Coronary artery (tissue), 2 donors: Measurements from ENCODE around the gene FGGY.
A peak's percentile ranks its signal among the peaks of the same experiment; 100 is the strongest.

Experiments
- DNase-seq: peaks from one replicate; pipeline ENCODE4 v3.0.0-alpha.2; 2017; ENCODE audit warnings: low spot score
- H3K27ac ChIP-seq, 2 donors: fragments of 200-600 bp; sonication (generic); one replicate each; pipeline ENCODE4 v1.5.1; 2016 to 2019
- H3K4me3 ChIP-seq: fragments of 200-600 bp; sonication (generic); 2 replicates; pipeline ENCODE4 v1.5.1; 2016; ENCODE audit warnings: mild to moderate bottlenecking, moderate library complexity
- CTCF ChIP-seq: fragments of 200-600 bp; sonication (generic); IDR thresholded peaks from one replicate; pipeline ENCODE4 v1.5.1; 2019; ENCODE audit warnings: antibody characterized with exemption

The FGGY gene

DNA sequence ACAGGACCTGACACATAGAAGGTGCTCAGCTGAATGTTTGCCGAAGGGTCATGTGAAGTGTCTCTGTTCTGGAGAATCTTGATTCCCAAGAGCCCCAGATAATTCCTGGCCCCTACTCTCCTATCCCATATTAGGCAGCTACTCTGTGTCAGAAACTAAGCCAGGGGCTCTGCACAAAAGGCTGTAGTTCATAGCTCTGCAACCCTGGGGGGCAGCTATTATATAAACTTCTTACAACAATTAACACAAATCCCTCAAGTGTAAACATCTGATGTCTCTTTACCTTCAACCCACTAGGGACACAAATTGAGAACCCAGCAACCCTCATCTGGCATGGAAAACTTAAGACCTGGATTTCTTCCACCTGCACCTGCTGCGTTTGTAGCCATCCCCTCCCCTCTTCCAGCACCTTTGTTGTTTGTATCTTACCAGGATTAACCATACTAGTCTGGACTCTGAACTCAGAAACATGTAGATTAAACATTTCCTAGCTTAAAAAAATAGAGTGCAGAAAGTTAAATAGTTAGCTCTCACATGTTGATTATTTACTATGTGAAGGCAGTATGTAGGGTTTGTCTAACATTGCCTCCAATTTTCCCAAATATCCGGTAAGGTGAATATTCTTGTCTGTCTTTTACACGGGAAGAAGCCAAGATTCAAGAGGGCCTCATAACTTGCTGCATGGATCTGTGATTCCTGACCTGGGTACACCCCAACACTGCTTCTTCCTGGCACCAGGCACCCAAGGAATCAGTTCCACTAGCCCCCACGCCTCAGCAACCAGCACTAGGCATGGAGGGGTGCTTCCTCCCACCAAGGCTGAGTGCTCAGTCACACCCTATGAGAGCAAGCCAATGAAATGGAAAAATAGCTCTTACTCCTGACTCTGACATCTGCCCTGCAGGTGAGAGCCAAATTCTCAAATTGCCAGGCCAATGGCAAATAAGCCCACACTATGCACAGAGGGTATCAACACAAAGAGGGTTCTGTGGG is 297.2 kb downstream of the FGGY start:
- Histone ChIP-seq H3K4me3 (no peak overlapping the region), H3K27ac (no peak overlapping the region)
- no peak for TF ChIP-seq CTCF
- no peak for DNase-seq

- no peak for TF ChIP-seq CTCF
- no peak overlapping the region for H3K4me3 ChIP-seq
- DNase-seq: no peak
- no peak overlapping the region for H3K27ac ChIP-seq
Measured at GRCh38 chr1:59595774-59596173, 298.9 kb downstream of the FGGY start.

GRCh38 chr1:59596432-59596831 is 299.5 kb downstream of the FGGY start:
- H3K4me3 ChIP-seq: no peak overlapping the region
- TF ChIP-seq CTCF: no peak
- peak overlapping the region in 1 of 2 donors; percentile 17 for H3K27ac ChIP-seq
- no peak for DNase-seq

GRCh38 chr1:59596956-59597355 is 300.1 kb downstream of the FGGY start:
- Histone ChIP-seq H3K27ac (peak overlapping the region in 1 of 2 donors; percentile 17), H3K4me3 (no peak overlapping the region)
- no peak for DNase-seq
- TF ChIP-seq CTCF: no peak

DNA sequence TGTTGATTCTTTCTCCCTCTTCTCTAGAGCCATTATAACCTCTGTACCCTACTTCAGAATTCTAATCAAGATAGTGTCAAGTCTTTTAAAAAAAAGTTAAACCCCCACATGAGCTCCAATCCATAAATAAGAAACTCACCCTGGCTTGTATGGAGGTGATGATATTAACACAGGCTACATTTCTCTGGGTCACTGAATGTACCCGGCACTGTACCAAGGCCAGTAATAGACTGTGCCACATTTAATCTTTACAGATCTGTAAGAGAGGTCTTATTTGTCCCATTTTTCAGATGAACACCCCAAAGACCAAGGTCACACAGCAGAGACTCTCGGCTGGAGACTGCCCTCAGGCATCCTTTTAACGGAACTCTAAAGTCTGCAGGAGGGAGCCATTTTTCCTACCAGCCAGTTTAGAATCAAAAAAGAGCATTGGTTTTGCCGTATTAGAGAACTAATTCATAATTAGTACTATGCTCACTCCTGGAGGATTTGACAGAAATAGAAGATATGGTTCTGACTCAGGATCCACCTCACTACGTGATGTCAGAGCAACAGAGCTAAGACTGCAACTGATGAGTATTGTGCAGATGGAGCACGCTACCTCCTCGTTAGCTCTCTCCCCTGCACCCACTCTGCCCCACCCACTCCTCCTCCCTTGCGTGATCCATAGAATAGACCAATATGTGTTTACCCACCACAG is 300.7 kb downstream of the FGGY start:
- TF ChIP-seq CTCF: no peak
- no peak overlapping the region for H3K27ac ChIP-seq
- no peak for DNase-seq
- no peak overlapping the region for H3K4me3 ChIP-seq

DNA sequence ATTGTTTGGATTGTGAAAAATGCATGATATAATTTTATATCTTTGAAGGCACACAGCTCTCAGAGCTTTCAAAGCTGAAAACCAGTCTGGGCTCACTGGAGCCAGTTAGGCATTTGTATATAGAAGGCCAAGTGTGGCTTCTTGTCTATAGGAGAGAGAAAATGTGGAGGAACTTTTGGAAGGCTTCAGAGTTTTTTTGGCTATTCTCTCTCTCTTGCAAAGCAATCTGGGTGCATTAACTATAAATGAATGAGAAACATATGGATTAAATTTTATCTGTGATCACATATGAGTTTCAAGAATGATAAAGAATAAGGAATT is 301.2 kb downstream of the FGGY start:
- no peak for DNase-seq
- TF ChIP-seq CTCF: no peak
- Histone ChIP-seq H3K4me3 (no peak overlapping the region), H3K27ac (no peak overlapping the region)
